ENCODE data around the gene FBXO42.
"Not testable (repeated sequence)": the region's sequence is repeated elsewhere in the genome, so short reads cannot be mapped to it uniquely, and the experiment has no call there.

Gene FBXO42

DNA sequence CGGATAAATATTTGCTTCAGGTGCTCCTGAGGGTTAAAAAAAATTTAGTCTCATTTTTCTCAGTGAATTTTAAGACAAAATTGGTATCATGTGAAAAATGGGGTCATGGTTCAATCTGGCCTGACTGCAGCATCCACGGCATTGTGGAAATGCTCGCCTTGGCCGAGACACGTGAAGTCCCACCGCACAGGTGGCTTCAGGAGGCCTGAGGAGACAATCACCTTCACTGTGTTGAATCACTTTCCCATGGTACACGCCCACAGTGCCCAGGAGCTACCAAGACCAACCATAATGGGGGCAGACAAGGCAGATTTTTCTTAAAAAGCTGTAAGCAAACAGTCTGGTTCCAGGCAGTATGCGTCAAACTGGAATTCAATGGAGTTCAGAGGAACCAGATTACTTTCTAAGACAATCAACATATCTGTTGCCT, 104.3 kb downstream of the FBXO42 start:
- peak; percentile 42 for DNase-seq (ENCODE audit: low read depth)
- TF ChIP-seq, protein P1, sequence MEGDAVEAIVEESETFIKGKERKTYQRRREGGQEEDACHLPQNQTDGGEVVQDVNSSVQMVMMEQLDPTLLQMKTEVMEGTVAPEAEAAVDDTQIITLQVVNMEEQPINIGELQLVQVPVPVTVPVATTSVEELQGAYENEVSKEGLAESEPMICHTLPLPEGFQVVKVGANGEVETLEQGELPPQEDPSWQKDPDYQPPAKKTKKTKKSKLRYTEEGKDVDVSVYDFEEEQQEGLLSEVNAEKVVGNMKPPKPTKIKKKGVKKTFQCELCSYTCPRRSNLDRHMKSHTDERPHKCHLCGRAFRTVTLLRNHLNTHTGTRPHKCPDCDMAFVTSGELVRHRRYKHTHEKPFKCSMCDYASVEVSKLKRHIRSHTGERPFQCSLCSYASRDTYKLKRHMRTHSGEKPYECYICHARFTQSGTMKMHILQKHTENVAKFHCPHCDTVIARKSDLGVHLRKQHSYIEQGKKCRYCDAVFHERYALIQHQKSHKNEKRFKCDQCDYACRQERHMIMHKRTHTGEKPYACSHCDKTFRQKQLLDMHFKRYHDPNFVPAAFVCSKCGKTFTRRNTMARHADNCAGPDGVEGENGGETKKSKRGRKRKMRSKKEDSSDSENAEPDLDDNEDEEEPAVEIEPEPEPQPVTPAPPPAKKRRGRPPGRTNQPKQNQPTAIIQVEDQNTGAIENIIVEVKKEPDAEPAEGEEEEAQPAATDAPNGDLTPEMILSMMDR (IDR thresholded peaks at IDR 0.05; ENCODE audit: insufficient read depth, low read depth, low read length, missing control alignments), result no peak
- no peak overlapping the region for H3K4me3 ChIP-seq (ENCODE audit: low read length)

DNA sequence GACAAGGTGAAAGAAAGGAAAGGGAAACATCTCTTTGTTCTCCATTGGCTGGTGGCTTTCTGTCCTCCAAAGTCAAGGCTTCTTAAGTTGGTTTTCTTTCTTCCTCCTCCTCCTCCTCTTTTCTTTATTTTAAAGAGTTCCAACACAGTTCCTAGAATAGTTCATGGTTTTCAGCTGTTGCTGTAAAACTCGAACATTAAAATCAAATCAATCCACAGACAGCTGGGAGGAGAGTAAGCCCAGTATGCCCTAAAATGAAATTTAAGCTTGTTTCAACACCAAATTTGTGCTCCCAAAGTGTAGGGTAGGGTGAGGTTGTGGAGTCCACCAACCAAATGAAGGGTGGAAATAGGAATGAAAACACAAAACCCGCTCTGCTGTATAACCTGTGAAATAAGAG, 104.8 kb downstream of the FBXO42 start:
- TF ChIP-seq, protein P1 (IDR thresholded peaks at IDR 0.05; ENCODE audit: insufficient read depth, low read depth, low read length, missing control alignments), result no peak
- H3K4me3 ChIP-seq (ENCODE audit: low read length), result no peak overlapping the region
- DNase-seq (ENCODE audit: low read depth), result no peak

DNA sequence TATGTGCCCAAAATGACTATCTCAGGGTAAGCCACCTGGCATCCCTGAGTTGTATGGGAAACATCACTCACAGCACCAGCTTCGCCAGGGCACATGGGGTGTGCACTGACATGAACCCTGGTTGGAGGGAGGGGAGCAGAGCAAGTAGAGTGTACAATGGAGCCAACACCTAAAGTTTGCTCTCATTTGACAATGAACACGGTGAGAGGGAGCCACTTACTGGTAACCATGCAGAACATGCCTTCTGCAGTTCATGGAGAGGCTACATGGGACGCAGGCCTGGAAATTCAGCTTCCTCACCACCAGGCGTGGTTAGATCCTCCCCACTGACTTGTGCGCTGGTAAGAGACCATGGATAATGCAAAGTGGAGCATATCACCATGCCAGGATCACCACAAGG, 105.3 kb downstream of the FBXO42 start:
- DNase-seq (ENCODE audit: low read depth), result no peak
- no peak overlapping the region for H3K4me3 ChIP-seq (ENCODE audit: low read length)
- TF ChIP-seq, protein P1 (IDR thresholded peaks at IDR 0.05; ENCODE audit: insufficient read depth, low read depth, low read length, missing control alignments), result no peak

DNA sequence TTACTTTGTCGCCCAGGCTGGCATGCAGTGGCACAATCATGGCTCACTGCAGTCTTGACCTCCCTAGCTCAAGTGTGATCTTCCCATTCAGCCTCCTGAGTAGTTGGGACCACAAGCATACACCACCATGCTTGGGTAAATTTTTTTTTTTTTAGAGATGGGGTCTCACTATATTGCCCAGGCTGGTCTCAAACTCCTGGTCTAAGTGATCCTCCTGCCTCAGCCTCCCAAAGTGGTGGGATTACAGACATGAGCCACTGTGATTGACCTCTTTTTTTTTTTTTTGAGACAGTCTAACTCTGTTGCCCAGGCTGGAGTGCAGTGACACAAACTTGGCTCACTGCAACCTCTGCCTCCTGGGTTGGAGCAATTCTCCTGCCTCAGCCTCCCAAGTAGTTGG, 106.0 kb downstream of the FBXO42 start:
- H3K4me3 ChIP-seq (ENCODE audit: low read length); DNase-seq (ENCODE audit: low read depth): not testable (repeated sequence)

DNA sequence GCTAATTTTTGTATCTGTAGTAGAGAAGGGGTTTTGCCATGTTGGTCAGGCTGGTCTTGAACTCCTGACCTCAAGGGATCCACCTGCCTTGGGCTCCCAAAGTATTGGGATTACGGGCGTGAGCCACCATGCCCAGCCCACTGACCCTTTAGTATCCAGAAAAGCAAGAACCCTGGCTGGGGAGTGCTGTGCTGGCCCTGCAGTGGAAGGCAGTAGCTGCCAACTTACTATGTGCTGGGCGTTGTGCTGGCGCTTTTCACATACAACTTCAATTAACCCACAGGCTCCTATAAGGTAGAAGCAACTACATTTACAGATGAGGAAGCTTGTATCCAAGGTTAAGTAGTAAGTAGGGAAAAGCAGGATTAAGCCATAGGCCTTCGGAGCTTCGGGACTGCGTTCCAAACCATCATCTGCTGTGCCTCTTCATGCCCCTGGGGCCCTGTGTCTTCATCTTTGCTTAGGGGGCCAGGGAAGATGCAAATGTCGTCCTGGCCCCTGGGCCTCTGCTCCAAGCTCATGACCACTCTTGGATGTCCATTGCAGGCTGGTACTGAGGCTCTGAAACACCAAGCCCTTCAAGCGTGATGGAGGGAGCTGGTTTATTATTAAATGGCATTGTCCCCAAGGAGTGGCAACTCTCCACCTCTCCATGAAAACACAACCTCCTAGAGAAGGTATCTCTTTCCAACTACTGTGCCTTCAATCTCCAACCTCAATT, 106.6 kb downstream of the FBXO42 start:
- no peak for DNase-seq (ENCODE audit: low read depth)
- no peak overlapping the region for H3K4me3 ChIP-seq (ENCODE audit: low read length)
- TF ChIP-seq, protein P1 (IDR thresholded peaks at IDR 0.05; ENCODE audit: insufficient read depth, low read depth, low read length, missing control alignments), result no peak

DNA sequence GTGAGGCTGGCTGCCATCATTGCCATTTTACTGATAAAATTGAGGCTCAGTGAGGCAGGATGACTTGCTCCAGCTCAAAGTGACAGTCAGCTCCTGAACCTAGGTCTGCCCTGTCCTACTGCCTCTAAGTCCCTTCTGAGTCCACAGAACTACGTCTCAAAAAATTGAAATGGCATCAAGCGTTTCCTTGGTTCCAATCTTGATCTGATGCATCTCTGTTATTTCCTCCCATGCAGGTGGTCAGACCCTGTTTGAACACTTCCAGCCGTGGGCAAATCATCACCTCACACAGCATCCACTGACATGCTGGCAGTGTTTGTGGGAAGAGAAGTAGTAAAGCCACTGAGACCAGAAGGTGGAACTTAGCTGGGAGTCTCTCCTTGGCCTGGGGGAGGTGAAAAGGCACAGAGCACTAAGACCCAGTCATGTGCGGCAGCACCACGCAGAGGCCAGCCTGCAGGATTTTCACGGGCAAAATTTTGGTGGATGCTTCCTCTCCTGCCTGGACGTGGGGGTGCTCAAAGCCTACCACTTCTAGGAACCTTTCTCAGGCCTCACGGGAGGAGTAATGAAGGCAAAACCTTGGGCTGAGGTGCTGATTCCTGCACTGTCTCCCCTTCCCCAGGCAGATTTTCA, 107.5 kb downstream of the FBXO42 start:
- H3K4me3 ChIP-seq (ENCODE audit: low read length), result no peak overlapping the region
- TF ChIP-seq, protein P1 (IDR thresholded peaks at IDR 0.05; ENCODE audit: insufficient read depth, low read depth, low read length, missing control alignments), result no peak
- no peak for DNase-seq (ENCODE audit: low read depth)

DNA sequence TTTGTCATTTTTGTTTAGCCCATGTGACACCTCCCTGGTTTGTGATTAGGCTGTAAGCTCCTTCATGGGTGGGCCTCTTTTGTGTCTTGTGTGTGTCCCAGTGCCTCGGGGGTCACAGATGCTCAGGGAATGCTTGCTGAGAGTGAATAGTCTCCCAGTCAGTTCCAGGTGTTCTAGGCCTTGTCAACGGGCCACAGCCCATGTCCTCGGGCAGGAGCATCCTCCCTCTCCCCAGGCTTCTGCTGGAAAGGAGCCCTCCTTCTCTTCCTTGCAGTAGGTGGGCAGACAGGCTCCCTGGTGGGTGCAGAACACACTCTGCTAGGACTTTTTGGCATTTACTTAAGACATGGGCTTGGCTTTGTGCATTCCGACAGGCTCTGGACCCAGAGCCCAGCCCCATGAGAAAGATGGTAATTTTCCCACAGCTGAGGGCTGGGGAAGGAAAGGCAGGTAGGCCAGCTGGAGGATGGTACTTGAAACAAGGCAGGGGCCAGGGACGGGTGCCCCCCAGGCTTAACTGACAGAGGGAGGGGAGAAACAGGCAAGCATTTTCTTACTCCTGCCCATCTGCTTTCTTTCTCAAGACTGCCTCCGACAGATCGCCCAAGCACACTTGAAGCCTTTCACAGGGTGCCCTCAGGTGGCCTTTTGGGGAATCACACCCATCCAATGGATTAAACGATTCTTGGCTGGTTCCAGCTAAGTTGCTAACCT, 108.2 kb downstream of the FBXO42 start:
- TF ChIP-seq, protein P1 (IDR thresholded peaks at IDR 0.05; ENCODE audit: insufficient read depth, low read depth, low read length, missing control alignments), result peak; percentile 92
- DNase-seq (ENCODE audit: low read depth), result peak; percentile 86
- H3K4me3 ChIP-seq (ENCODE audit: low read length), result no peak overlapping the region

Data from epithelial cell of esophagus (primary cell).